ENCODE measurements around the gene GABRG3. TPM values are rescaled to one million over a fixed set of nuclear protein-coding genes. Genes with fewer than 3 reads are reported as not detected.
A peak's percentile ranks its signal among the peaks of the same experiment; 100 is the strongest.

GABRG3 gene
- total RNA-seq, 1 experiment from 2014 or later = 0.15 TPM

GRCh38 chr15:27268923-27269322, 297.9 kb downstream of the GABRG3 start:
- H3K36me3 Mint-ChIP-seq (ENCODE audit: insufficient read depth in 1 of 3, low read depth in 3 of 3) = peaks cover 2 to 9% (median 5%) of the 10 kb centered on the region in 3 experiments; a peak in 4 of 7 replicates
- WGBS (ENCODE audit: extremely low coverage, insufficient read length, low lambda C conversion rate) = no CpG with 5 or more reads among the region's 3 CpGs
- H3K56ac ChIP-seq (ENCODE audit: insufficient read length, low read depth, low read length) = no peak overlapping the region

More at GRCh38 chr15:27268923-27269322, 297.9 kb downstream of the GABRG3 start:
- Mint-ChIP-seq H3K4me3 (no peak overlapping the region), H3K27ac (no peak overlapping the region), H3K27me3 (ENCODE audit: low read depth) (peaks cover 1% of the 10 kb centered on the region; the same call in 1 of the 2 replicates), H3K9me3 (peaks cover 8 to 10% of the 10 kb centered on the region in 2 experiments), H3K4me1 (peaks cover 6 to 7% of the 10 kb centered on the region in 2 experiments; a peak in 3 of 4 replicates)
- Histone ChIP-seq H3K23ac (ENCODE audit: insufficient read length, low read depth, low read length) (no peak overlapping the region), H4K8ac (replicated peaks; ENCODE audit: insufficient read length, low read depth, low read length) (no peak overlapping the region), H2BK15ac (ENCODE audit: low read depth, low read length) (no peak overlapping the region), H3K79me1 (ENCODE audit: insufficient read depth, low read depth, low read length, poor library complexity, severe bottlenecking) (no peaks in the 10 kb centered on the region), H3K9me3 (ENCODE audit: control insufficient read depth, low read depth, low read length) (no peaks in the 10 kb centered on the region), H3K4me1 (ENCODE audit: insufficient read depth, low read length) (peaks cover 1% of the 10 kb centered on the region; the same call in 1 of the 2 replicates), H3K23me2 (ENCODE audit: insufficient read length, low read depth, low read length, poor library complexity, severe bottlenecking) (peaks cover under 1% of the 10 kb centered on the region), H4K20me1 (ENCODE audit: control insufficient read depth, insufficient read depth, insufficient read length) (no peaks in the 10 kb centered on the region), H2BK5ac (ENCODE audit: insufficient read length, low read length) (no peak overlapping the region), H4K5ac (ENCODE audit: insufficient read length, low read depth, low read length) (no peak overlapping the region), H3K27me3 (ENCODE audit: insufficient read depth, low read length) (no peaks in the 10 kb centered on the region), H3K27ac (ENCODE audit: insufficient read length, low read depth, low read length) (no peak overlapping the region), H4K91ac (ENCODE audit: insufficient read length, low read depth, low read length) (no peak overlapping the region), H3K79me2 (ENCODE audit: insufficient read depth, low read length) (no peaks in the 10 kb centered on the region), H3K9ac (ENCODE audit: extremely low read depth, insufficient read length, low read length) (no peak overlapping the region), H2BK20ac (ENCODE audit: low read depth, low read length, poor library complexity, severe bottlenecking) (no peak overlapping the region), H2BK120ac (ENCODE audit: low read depth, low read length, poor library complexity, severe bottlenecking) (no peak overlapping the region), H3K4ac (ENCODE audit: low read depth, low read length) (no peak overlapping the region), H3T11ph (ENCODE audit: low read length) (no peak overlapping the region), H2AK5ac (ENCODE audit: insufficient read length, low read length) (no peak overlapping the region), H3K14ac (ENCODE audit: insufficient read depth, low read length) (no peak overlapping the region; the same call in 1 of the 2 replicates), H2BK12ac (ENCODE audit: insufficient read length, low read depth, low read length) (no peak overlapping the region), H3K18ac (ENCODE audit: insufficient read length, low read depth, low read length) (no peak overlapping the region), H3K4me2 (ENCODE audit: insufficient read depth, insufficient read length, low read length) (no peak overlapping the region), H2AFZ (ENCODE audit: low read length) (no peak overlapping the region)
- DNase-seq = no peak
- TF ChIP-seq CTCF (conservative IDR thresholded peaks at IDR 0.05) = 0 out of 3 replicates have a peak, but pooled peaks have one; percentile 16
